NCI-H774 (cell line): Measurements from ENCODE around the gene TAF10.

Experiments
- DNase-seq: peaks from one replicate; lab custom pipeline; 2025; lab: John Stamatoyannopoulos, UW

TAF10 gene

DNA sequence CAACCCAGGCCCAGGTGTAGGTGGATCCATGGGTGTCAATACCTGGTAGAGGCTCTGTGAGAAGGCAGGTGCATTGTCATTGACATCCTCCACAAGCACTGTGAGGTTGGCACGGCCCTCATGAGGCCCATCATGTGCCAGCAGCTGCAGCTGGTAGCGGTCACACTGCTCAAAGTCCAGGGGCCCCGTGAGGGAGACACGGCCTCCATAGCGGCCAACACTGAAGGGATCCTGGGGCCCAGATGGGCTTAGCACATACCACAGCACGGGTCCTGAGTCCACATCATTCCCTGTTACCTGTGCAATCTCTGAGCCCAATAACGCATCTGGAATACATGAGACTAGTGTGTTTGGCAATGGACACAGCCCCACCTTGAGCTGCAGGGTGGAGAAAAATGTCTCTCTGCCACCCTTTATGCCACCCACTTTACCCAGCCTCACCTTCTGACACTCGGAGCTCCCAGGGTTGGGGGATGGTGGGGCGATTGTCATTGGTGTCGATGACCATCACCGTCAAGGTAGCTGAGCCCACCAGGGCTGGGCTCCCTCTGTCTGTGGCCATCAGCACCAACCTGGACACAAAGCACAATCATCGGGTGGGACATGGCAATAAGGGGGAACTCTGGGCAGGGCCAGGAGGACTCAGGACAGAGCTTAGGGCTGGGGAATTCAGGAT is 13.3 kb upstream of the TAF10 start:
- DNase-seq, result no peak

- DNase-seq, result no peak
Measured at GRCh38 chr11:6623391-6624363, 11.7 kb upstream of the TAF10 start.

- DNase-seq, result peak; percentile 33
Measured at GRCh38 chr11:6622261-6623171, 10.5 kb upstream of the TAF10 start.

DNA sequence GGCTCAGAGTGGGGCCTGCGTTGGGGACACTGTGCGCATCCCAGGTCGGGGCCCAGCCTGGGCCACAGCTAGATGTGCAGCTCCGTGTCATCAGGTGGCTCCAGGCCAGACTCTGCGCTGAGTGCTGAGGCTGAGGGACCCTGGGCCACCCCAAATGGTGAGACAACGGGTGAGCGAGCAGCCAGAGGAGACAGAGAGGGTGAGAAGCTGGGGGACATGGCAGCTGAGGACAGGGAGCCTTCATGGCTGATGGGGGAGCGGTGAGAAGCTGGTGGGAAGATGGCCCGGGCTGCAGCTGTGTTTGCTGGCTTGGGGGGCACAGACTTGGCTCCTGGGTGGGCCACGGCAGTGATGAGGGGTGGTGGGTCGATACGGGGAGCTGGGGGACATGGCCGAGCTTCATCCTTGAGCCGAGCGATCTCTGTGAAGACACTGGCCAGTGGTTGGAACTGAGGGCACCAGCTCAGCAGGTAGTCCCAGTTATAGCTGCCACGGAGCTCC is 9.7 kb upstream of the TAF10 start:
- no peak for DNase-seq

- no peak for DNase-seq
Measured at GRCh38 chr11:6620636-6621035, 8.6 kb upstream of the TAF10 start.

GRCh38 chr11:6619004-6619745 is 7.2 kb upstream of the TAF10 start, which contains the start of gene TPP1:
TPP1 (minus strand) TSS chr11:6619422; CDS start chr11:6619400, 22 bp downstream.
- peak; percentile 83 for DNase-seq

GRCh38 chr11:6618117-6619003 is 6.3 kb upstream of the TAF10 start:
- DNase-seq, result no peak

DNA sequence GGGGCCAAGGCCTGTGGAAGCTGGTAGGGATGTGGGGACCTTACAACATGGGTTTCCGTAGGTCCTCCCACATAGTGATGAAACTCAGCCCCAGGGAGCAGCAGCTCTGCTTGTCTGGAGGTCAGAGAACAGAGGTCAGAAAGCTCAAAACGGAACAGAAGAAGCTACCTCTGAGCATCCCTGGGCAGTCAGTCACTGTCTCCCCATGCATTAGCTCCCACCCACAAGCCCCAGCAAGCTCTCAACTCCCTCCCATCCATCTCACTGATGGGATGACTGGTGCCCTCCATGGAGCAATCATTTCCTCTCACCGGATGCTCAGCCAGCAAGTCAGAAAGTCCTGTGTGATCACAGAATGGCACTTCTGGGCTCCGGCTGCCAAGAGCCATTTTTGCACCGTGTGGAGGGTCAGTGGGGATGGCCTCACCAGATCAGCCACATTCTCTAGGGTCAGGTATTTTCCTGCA is 5.3 kb upstream of the TAF10 start:
- DNase-seq, result no peak

- DNase-seq, result no peak
Measured at GRCh38 chr11:6616596-6617250, 4.7 kb upstream of the TAF10 start.

- no peak for DNase-seq
Measured at GRCh38 chr11:6615882-6616585, 4.0 kb upstream of the TAF10 start.

- no peak for DNase-seq
Measured at GRCh38 chr11:6615046-6615445, 3.0 kb upstream of the TAF10 start.

DNA sequence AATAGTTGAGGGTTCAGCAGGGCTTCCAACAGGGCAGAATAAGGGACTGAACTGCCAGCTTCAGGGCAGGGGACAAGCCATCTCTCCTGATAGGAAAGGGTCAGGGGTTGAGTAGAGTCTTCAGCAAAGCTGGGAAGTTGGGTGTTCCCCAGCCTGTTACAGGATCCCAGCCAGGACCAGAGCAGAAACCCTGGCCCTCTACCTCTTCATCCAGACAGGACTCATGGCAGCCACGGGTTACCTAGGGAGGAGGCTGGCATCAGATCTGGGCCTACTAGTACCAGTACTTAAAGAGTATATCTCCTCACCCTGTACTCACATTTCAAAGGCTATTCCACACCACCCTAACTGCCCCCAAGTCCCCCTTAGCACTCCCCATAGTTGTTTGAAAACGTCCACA is 2.4 kb upstream of the TAF10 start:
- DNase-seq, result no peak

GRCh38 chr11:6613496-6613895 is 1.5 kb upstream of the TAF10 start:
- DNase-seq, result no peak

GRCh38 chr11:6611963-6612212 is 128 bp downstream of the TAF10 start:
- DNase-seq, result no peak

GRCh38 chr11:6611092-6611962 is 689 bp downstream of the TAF10 start:
- no peak for DNase-seq

GRCh38 chr11:6610591-6610990 is 1.4 kb downstream of the TAF10 start:
- no peak for DNase-seq

DNA sequence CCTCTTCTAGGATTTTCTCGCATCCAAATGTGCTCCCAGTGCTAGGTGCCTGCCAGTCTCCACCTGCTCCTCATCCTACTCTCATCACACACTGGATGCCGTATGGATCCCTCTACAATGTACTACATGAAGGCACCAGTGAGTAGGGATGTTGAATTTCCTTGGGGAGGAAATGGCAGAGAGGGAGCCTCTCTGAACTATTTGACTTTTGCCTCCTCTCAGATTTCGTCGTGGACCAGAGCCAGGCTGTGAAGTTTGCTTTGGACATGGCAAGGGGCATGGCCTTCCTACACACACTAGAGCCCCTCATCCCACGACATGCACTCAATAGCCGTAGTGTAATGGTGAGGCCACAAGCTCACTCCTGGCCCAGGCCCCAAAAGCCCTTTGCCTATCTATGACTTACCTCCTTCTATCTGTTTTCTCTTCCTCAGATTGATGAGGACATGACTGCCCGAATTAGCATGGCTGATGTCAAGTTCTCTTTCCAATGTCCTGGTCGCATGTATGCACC is 2.5 kb downstream of the TAF10 start:
- no peak for DNase-seq
